Measurements from ENCODE around the gene SERPINB4. TPM values are rescaled to one million over a fixed set of nuclear protein-coding genes. Genes with fewer than 3 reads are reported as not detected.

SERPINB4 gene
- total and polyA plus RNA-seq, 2 of the 8 experiments (the other 6 are each of a cell fraction or from before 2014, with no cell fraction given): 0.32 to 0.36 TPM

DNA sequence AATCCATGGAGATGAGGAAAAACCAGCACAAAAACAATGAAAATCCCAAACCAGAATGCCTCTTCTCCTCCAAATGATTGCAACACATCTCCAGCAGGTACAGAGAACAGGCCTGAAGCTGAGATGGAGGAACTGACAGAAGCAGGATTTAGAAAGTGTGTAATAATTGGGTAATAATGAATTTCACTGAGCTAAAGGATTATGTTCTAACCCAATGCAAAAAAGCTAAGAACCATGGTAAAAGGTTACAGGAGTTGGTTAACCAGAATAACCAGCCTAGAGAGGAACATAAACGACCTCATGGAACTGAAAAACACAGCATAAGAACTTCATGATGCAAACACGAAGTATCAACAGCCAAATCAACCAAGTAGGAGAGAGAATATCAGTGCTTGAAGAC lies 45.0 kb upstream of the SERPINB4 start:
- Histone ChIP-seq H3K9ac (replicated peaks in 1 of 4; ENCODE audit: extremely low read depth in 1 of 4, low read depth in 3 of 4, low read length in 3 of 4) (no peak overlapping the region), H3K79me1 (ENCODE audit: low read depth, low read length) (no peaks in the 10 kb centered on the region), H2BK5ac (ENCODE audit: low read depth, low read length) (no peak overlapping the region), H3K18ac (ENCODE audit: extremely low read depth, low read length) (no peak overlapping the region), H3K23ac (ENCODE audit: insufficient read length) (no peak overlapping the region), H4K20me1 (replicated peaks in 1 of 2; ENCODE audit: control insufficient read depth in 1 of 2, insufficient read depth in 2 of 2, low read length in 2 of 2) (no peaks in the 10 kb centered on the region), H3K27me3 (replicated peaks in 1 of 4; ENCODE audit: control insufficient read depth in 3 of 4, extremely low read depth in 1 of 4, insufficient read depth in 3 of 4, low read length in 3 of 4) (no peaks in the 10 kb centered on the region), H2BK120ac (replicated peaks; ENCODE audit: low read depth, low read length) (no peak overlapping the region), H3K4me2 (ENCODE audit: insufficient read depth in 1 of 2, low read depth in 2 of 2, low read length in 2 of 2) (no peak overlapping the region), H2BK20ac (ENCODE audit: low read length) (no peak overlapping the region), H3K14ac (ENCODE audit: insufficient read length) (no peak overlapping the region), H3K9me3 (ENCODE audit: insufficient read depth in 2 of 2, low read depth in 1 of 2, low read length in 1 of 2) (no peaks in the 10 kb centered on the region; a peak in 1 of 4 replicates), H4K91ac (replicated peaks; ENCODE audit: insufficient read length, low read length) (no peak overlapping the region), H4K5ac (ENCODE audit: insufficient read length, low read depth, low read length) (no peak overlapping the region), H3K36me3 (ENCODE audit: control insufficient read depth in 2 of 4, insufficient read depth in 4 of 4, low read length in 3 of 4) (no peaks in the 10 kb centered on the region), H3K27ac (ENCODE audit: low read depth, low read length) (no peak overlapping the region), H3K4me3 (ENCODE audit: extremely low read depth in 1 of 4, insufficient read depth in 2 of 4, low read depth in 3 of 4, low read length in 4 of 4) (no peak overlapping the region), H2BK12ac (ENCODE audit: low read depth, low read length) (no peak overlapping the region), H3K23me2 (ENCODE audit: low read depth, low read length) (no peaks in the 10 kb centered on the region; the same call in 1 of the 2 replicates), H3K4ac (replicated peaks; ENCODE audit: insufficient read length, low read depth, low read length) (no peak overlapping the region), H3K79me2 (ENCODE audit: control insufficient read depth in 1 of 2, insufficient read depth in 2 of 2, low read length in 2 of 2) (no peaks in the 10 kb centered on the region), H3K56ac (replicated peaks; ENCODE audit: insufficient read length, low read depth, low read length) (no peak overlapping the region), H3K4me1 (replicated peaks in 1 of 4; ENCODE audit: control insufficient read depth in 3 of 4, insufficient read depth in 4 of 4, low read length in 3 of 4) (peaks cover 0 to 2% (median 0%) of the 10 kb centered on the region in 4 experiments; a peak in 2 of 7 replicates), H2AFZ (ENCODE audit: low read length) (no peak overlapping the region), H2AK5ac (ENCODE audit: low read depth, low read length) (no peak overlapping the region), H2BK15ac (ENCODE audit: low read length) (no peak overlapping the region), H4K8ac (ENCODE audit: extremely low read depth, insufficient read depth, low read length) (no peak overlapping the region)
- POLR2A ChIA-PET (ENCODE audit: partially characterized antibody): no interaction called here
- CTCF ChIA-PET (ENCODE audit: partially characterized antibody): interaction anchor here (1.1 to 2.0 kb wide), 4 partner anchors 11 to 178 kb away, joined by 3 to 6 read pairs (median 4); no protein-coding TSS in a partner anchor
- 92% methylated on average over 2 of the region's 2 CpGs; no CpG with 5 or more reads in 1 of the 2 experiments for WGBS, 2 experiments (ENCODE audit: extremely low coverage in 1 of 2, insufficient coverage in 1 of 2, insufficient read length in 1 of 2, insufficient replicate concordance in 2 of 2, low coverage in 1 of 2, low lambda C conversion rate in 2 of 2, missing lambda C conversion rate in 1 of 2)
- DNase-seq (ENCODE audit: low read depth in 1 of 2, low spot score in 2 of 2) (no peak), FAIRE-seq (no peak)
- TF ChIP-seq RBBP5 (IDR thresholded peaks at IDR 0.05; ENCODE audit: borderline replicate concordance, low read depth, low read length): no peak
- TF ChIP-seq SIRT6 (IDR thresholded peaks at IDR 0.05; ENCODE audit: low read length): no peak
- no peak for TF ChIP-seq SUZ12 (IDR thresholded peaks at IDR 0.05; ENCODE audit: low read length)
- TF ChIP-seq PHF8 (conservative IDR thresholded peaks at IDR 0.05; ENCODE audit: low read depth, low read length): no peak
- TF ChIP-seq NRF1 (IDR thresholded peaks at IDR 0.05; ENCODE audit: low read depth, low read length): no peak
- TF ChIP-seq CBX8 (IDR thresholded peaks at IDR 0.05; ENCODE audit: borderline replicate concordance, low read depth, low read length): no peak
- TF ChIP-seq POU5F1 (IDR thresholded peaks at IDR 0.05; ENCODE audit: low read depth, low read length): no peak
- no peak for TF ChIP-seq RNF2 (IDR thresholded peaks at IDR 0.05; ENCODE audit: borderline replicate concordance, low read depth, low read length, missing control alignments, poor library complexity, severe bottlenecking)
- TF ChIP-seq KDM5A (IDR thresholded peaks at IDR 0.05; ENCODE audit: low read length): no peak
- TF ChIP-seq POLR2AphosphoS5 (IDR thresholded peaks at IDR 0.05; ENCODE audit: low read depth, low read length): no peak
- TF ChIP-seq TEAD4 (IDR thresholded peaks at IDR 0.05; ENCODE audit: low read depth, low read length): no peak
- TF ChIP-seq CTBP2 (IDR thresholded peaks at IDR 0.05; ENCODE audit: borderline replicate concordance, insufficient read depth, insufficient read length, low read length): no peak
- no peak for TF ChIP-seq BACH1 (IDR thresholded peaks at IDR 0.05; ENCODE audit: low read length)
- TF ChIP-seq CBX5 (IDR thresholded peaks at IDR 0.05; ENCODE audit: low read depth, low read length): no peak
- no peak for TF ChIP-seq TAF1 (IDR thresholded peaks at IDR 0.05; ENCODE audit: low read depth, low read length)

Measured in H1 (cell line).